GF-D8 (cell line): ENCODE data around the gene PPAT.
"Not testable (repeated sequence)": the region's sequence is repeated elsewhere in the genome, so short reads cannot be mapped to it uniquely, and the experiment has no call there.

Experiments
- DNase-seq: peaks from one replicate; lab custom pipeline; 2025; lab: John Stamatoyannopoulos, UW

PPAT gene

GRCh38 chr4:56375458-56375857 is 60.0 kb downstream of the PPAT start:
- DNase-seq = no peak

GRCh38 chr4:56374956-56375355 is 60.5 kb downstream of the PPAT start:
- no peak for DNase-seq

DNA sequence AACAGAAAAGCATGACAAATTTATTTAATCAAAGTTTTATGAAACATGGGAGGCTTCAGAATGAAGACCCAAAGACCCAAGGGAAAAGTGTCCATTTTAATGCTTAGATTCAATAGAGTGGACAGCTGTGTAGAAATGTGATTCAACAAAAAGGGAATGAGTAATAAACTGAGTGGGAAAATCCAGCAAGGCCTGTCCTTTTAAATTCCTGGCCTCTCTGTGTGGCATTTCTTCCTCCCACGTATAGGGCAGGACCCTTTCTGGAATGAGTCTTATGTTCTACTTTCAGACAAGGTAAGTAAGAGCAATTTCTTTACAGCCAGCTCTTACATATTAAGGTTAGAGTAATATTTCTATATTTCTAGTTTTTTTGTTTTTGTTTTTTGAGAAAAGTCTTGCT is 62.6 kb downstream of the PPAT start:
- no peak for DNase-seq

- no peak for DNase-seq
Measured at GRCh38 chr4:56371426-56372220, 63.8 kb downstream of the PPAT start.

- DNase-seq = no peak
Measured at GRCh38 chr4:56370377-56370776, 65.0 kb downstream of the PPAT start.

- DNase-seq = not testable (repeated sequence)
Measured at GRCh38 chr4:56362981-56363380, 72.4 kb downstream of the PPAT start.

- no peak for DNase-seq
Measured at GRCh38 chr4:56360071-56360470, 75.3 kb downstream of the PPAT start.

DNA sequence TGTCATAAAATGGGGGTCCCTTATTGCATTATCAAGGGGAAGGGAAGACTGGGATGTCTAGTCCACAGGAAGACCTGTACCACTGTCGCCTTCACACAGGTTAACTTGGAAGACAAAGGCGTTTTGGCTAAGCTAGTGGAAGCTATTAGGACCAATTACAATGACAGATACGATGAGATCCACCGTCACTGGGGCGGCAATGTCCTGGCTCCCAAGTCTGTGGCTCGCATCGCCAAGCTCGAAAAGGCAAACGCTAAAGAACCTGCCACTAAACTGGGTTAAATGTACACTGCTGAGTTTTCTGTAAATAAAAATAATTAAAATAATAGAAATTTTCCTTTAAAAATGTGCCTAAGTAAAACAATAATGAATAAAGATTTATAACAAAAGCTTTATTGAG is 78.8 kb downstream of the PPAT start:
- no peak for DNase-seq

GRCh38 chr4:56348576-56348975 is 86.8 kb downstream of the PPAT start:
- DNase-seq = no peak

- no peak for DNase-seq
Measured at GRCh38 chr4:56345458-56345857, 90.0 kb downstream of the PPAT start.
